Posterior cingulate gyrus (tissue), 11 donors: ENCODE data around the gene KRTAP4-12.
"Not testable (repeated sequence)": the region's sequence is repeated elsewhere in the genome, so short reads cannot be mapped to it uniquely, and the experiment has no call there.

Source experiments
- DNase-seq, 10 donors: peaks; one replicate each; pipeline versions ENCODE4 v3.0.0 to v3.0.0-alpha.2; 2020 to 2021; ENCODE audit warnings: mixed read lengths in 3 of 10
- intact Hi-C: fragments of 100-400 bp; cut with DNase I; formaldehyde crosslinking; loops from one replicate; pipeline ENCODE4 v1.15.1; 2023

The KRTAP4-12 gene

GRCh38 chr17:41123991-41124371, at the start of gene KRTAP4-12:
TSS of gene KRTAP4-12 (minus strand) at chr17:41124182. CDS start at chr17:41124122, 60 bp downstream.
- intact Hi-C loops, DNase-seq: not testable (repeated sequence)

GRCh38 chr17:41171886-41172285, 47.9 kb upstream of the KRTAP4-12 start:
- intact Hi-C loops, result no loop called here
- no peak for DNase-seq

GRCh38 chr17:41168121-41168520, 44.1 kb upstream of the KRTAP4-12 start, which contains the start of gene KRTAP4-3:
TSS of gene KRTAP4-3 (minus strand) at chr17:41168221. CDS start at chr17:41168172, 49 bp downstream.
- intact Hi-C loops, result no loop called here
- no peak for DNase-seq

GRCh38 chr17:41167561-41167960, 43.6 kb upstream of the KRTAP4-12 start:
- no peak for DNase-seq
- intact Hi-C loops, result no loop called here

- intact Hi-C loops, result no loop called here
- DNase-seq, result no peak
Measured at GRCh38 chr17:41163828-41164227, 39.8 kb upstream of the KRTAP4-12 start.

GRCh38 chr17:41160648-41161047, 36.7 kb upstream of the KRTAP4-12 start, which contains the start of gene KRTAP4-4:
TSS of gene KRTAP4-4 (minus strand) at chr17:41160748. CDS start at chr17:41160691, 57 bp downstream.
- no peak for DNase-seq
- intact Hi-C loops, result no loop called here

GRCh38 chr17:41160190-41160589, 36.2 kb upstream of the KRTAP4-12 start:
- intact Hi-C loops, result not testable (repeated sequence)
- peak in 1 of 10 donors; percentile 66 for DNase-seq

- intact Hi-C loops, result no loop called here
- no peak for DNase-seq
Measured at GRCh38 chr17:41153856-41154255, 29.9 kb upstream of the KRTAP4-12 start.

- intact Hi-C loops, result no loop called here
- DNase-seq, result no peak
Measured at GRCh38 chr17:41151525-41151924, 27.5 kb upstream of the KRTAP4-12 start.

GRCh38 chr17:41150026-41150425, 26.0 kb upstream of the KRTAP4-12 start:
- DNase-seq, result no peak
- intact Hi-C loops, result no loop called here

GRCh38 chr17:41149652-41149985, 25.6 kb upstream of the KRTAP4-12 start, which contains the start of gene KRTAP4-5:
TSS of gene KRTAP4-5 (minus strand) at chr17:41149825. CDS start at chr17:41149767, 58 bp downstream.
- no peak for DNase-seq
- intact Hi-C loops, result no loop called here

- peak in 1 of 10 donors; percentile 68 for DNase-seq
- intact Hi-C loops, result not testable (repeated sequence)
Measured at GRCh38 chr17:41148971-41149651, 25.1 kb upstream of the KRTAP4-12 start.

- DNase-seq, result no peak
- intact Hi-C loops, result no loop called here
Measured at GRCh38 chr17:41147531-41148204, 23.7 kb upstream of the KRTAP4-12 start.

GRCh38 chr17:41145261-41145660, 21.3 kb upstream of the KRTAP4-12 start:
- no peak for DNase-seq
- intact Hi-C loops, result no loop called here

GRCh38 chr17:41144846-41145245, 20.9 kb upstream of the KRTAP4-12 start:
- no peak for DNase-seq
- intact Hi-C loops, result no loop called here

GRCh38 chr17:41141361-41141760, 17.4 kb upstream of the KRTAP4-12 start:
- intact Hi-C loops, result no loop called here
- DNase-seq, result no peak

- intact Hi-C loops, result no loop called here
- DNase-seq, result no peak
Measured at GRCh38 chr17:41140360-41141131, 16.6 kb upstream of the KRTAP4-12 start, which contains the start of gene KRTAP4-6. TSS of gene KRTAP4-6 (minus strand) at chr17:41140544. CDS start at chr17:41140487, 57 bp downstream.

- intact Hi-C loops, result not testable (repeated sequence)
- peak in 1 of 10 donors; percentile 55 for DNase-seq
Measured at GRCh38 chr17:41139865-41140264, 15.9 kb upstream of the KRTAP4-12 start.

GRCh38 chr17:41133880-41134735, 10.1 kb upstream of the KRTAP4-12 start:
- no peak for DNase-seq
- intact Hi-C loops, result no loop called here

GRCh38 chr17:41131979-41132378, 8.0 kb upstream of the KRTAP4-12 start:
- no peak for DNase-seq
- intact Hi-C loops, result no loop called here
